Natural killer cell (primary cell): ENCODE data around the gene VAV3. TPM values are rescaled to one million over a fixed set of nuclear protein-coding genes. Genes with fewer than 3 reads are reported as not detected.

Source experiments
- ATAC-seq, 3 donors: fragments of 150-1000 bp in 2 of 3; fragments of 200-7000 bp in 1 of 3; cut with Tn5 transposase; 1 replicate in 1 of 3; 2 replicates in 2 of 3; pipeline ENCODE4 v1.10.0; 2021; ENCODE audit warnings: mild to moderate bottlenecking in 2 of 3, moderate library complexity in 2 of 3
- DNase-seq, 2 donors: peaks; one replicate each; pipeline versions ENCODE4 v3.0.0 to v3.0.0-alpha.2; 2013 to 2021; ENCODE audit warnings: mixed read lengths in 1 of 2
- H3K27ac ChIP-seq: one replicate; pipeline ENCODE4 v1.5.1; 2013; ENCODE audit warnings: mild to moderate bottlenecking, low read length
- H3K27me3 ChIP-seq: one replicate; pipeline ENCODE4 v1.6.1; 2013; ENCODE audit warnings: low read length; ENCODE audit not compliant: control insufficient read depth, insufficient read depth
- H3K36me3 ChIP-seq: one replicate; pipeline ENCODE4 v1.6.1; 2013; ENCODE audit warnings: low read length; ENCODE audit not compliant: control insufficient read depth, insufficient read depth
- H3K4me1 ChIP-seq: one replicate; pipeline ENCODE4 v1.6.1; 2013; ENCODE audit warnings: low read length; ENCODE audit not compliant: control insufficient read depth, insufficient read depth
- H3K4me3 ChIP-seq: one replicate; pipeline ENCODE4 v1.5.1; 2013; ENCODE audit warnings: low read length
- H3K9me3 ChIP-seq: one replicate; pipeline ENCODE4 v1.6.1; 2013; ENCODE audit warnings: low read length; ENCODE audit not compliant: control insufficient read depth, insufficient read depth
- H3K27ac Mint-ChIP-seq, 2 donors: one replicate each; pipeline ENCODE4 v1.8.0; 2022; ENCODE audit warnings: mild to moderate bottlenecking in 2 of 2, mixed read lengths in 2 of 2, moderate library complexity in 1 of 2
- H3K27me3 Mint-ChIP-seq, 2 donors: one replicate each; pipeline ENCODE4 v1.8.0; 2022; ENCODE audit warnings: low read depth in 2 of 2, mixed read lengths in 2 of 2
- H3K36me3 Mint-ChIP-seq: one replicate; pipeline ENCODE4 v1.8.0; 2022; ENCODE audit warnings: mixed read lengths
- H3K4me1 Mint-ChIP-seq, 2 donors: one replicate each; pipeline ENCODE4 v1.8.0; 2022; ENCODE audit warnings: mixed read lengths in 2 of 2
- H3K4me3 Mint-ChIP-seq: one replicate; pipeline ENCODE4 v1.8.0; 2022; ENCODE audit warnings: mild to moderate bottlenecking, moderate library complexity, mixed read lengths
- H3K9me3 Mint-ChIP-seq, 2 donors: one replicate each; pipeline ENCODE4 v1.8.0; 2022; ENCODE audit warnings: mixed read lengths in 2 of 2
- CTCF ChIP-seq: fragments of 200-600 bp; IDR thresholded peaks from one replicate; pipeline ENCODE4 v1.8.0; 2022; ENCODE audit warnings: antibody characterized with exemption
- WGBS: methylation state at CpG from one replicate; pipeline ENCODE4 v1.1.7; 2013; ENCODE audit warnings: missing lambda C conversion rate; ENCODE audit not compliant: insufficient coverage; 5-methylcytosine and 5-hydroxymethylcytosine counted together
- intact Hi-C: fragments of 100-400 bp; cut with micrococcal nuclease; formaldehyde crosslinking; loops from one replicate; pipeline ENCODE4 v1.14.2; 2022
- total RNA-seq, 4 donors: library from RNA; stranded (reverse); fragments of 120-200 nt in 1 of 4; gene quantifications; one replicate each; pipeline versions ENCODE4 v1.2.3 to v1.2.4, GENCODE V29; 2013 to 2022

VAV3 gene
- total RNA-seq, 3 donors from 2014 or later (not counting 1 experiment from before 2014, with no cell fraction given): 95.8 to 101 (median 96.6) TPM

GRCh38 chr1:107766533-107766932 is 198.4 kb downstream of the VAV3 start:
- Histone ChIP-seq H3K4me3 (no peak overlapping the region), H3K4me1 (no peaks in the 10 kb centered on the region), H3K27me3 (no peaks in the 10 kb centered on the region), H3K36me3 (peaks cover 82% of the 10 kb centered on the region), H3K27ac (no peak overlapping the region), H3K9me3 (no peaks in the 10 kb centered on the region)
- Mint-ChIP-seq H3K36me3 (peaks cover 38% of the 10 kb centered on the region), H3K27ac (peak overlapping the region in 1 of 2 donors; percentile 35), H3K4me1 (peaks cover 10 to 17% of the 10 kb centered on the region in 2 donors), H3K4me3 (no peak overlapping the region), H3K9me3 (no peaks in the 10 kb centered on the region), H3K27me3 (no peaks in the 10 kb centered on the region)
- WGBS: 100% methylated on average over 1 of the region's 1 CpG
- intact Hi-C loops: no loop called here
- TF ChIP-seq CTCF: no peak
- no peak for ATAC-seq
- DNase-seq: no peak

GRCh38 chr1:107762751-107763390 is 202.1 kb downstream of the VAV3 start:
- no peak for ATAC-seq
- H3K9me3 Mint-ChIP-seq: no peaks in the 10 kb centered on the region
- no peaks in the 10 kb centered on the region for H3K4me1 ChIP-seq
- 83% methylated on average over 4 of the region's 6 CpGs for WGBS
- intact Hi-C loops: no loop called here
- H3K27ac Mint-ChIP-seq: peak overlapping the region in 1 of 2 donors; percentile 49
- H3K27ac ChIP-seq: no peak overlapping the region
- peaks cover 79% of the 10 kb centered on the region for H3K36me3 ChIP-seq
- no peaks in the 10 kb centered on the region for H3K9me3 ChIP-seq
- H3K4me1 Mint-ChIP-seq: peaks cover 4 to 5% of the 10 kb centered on the region in 2 donors
- peaks cover 48% of the 10 kb centered on the region for H3K36me3 Mint-ChIP-seq
- H3K27me3 ChIP-seq: no peaks in the 10 kb centered on the region
- H3K4me3 ChIP-seq: no peak overlapping the region
- no peaks in the 10 kb centered on the region for H3K27me3 Mint-ChIP-seq
- DNase-seq: no peak
- TF ChIP-seq CTCF: no peak
- H3K4me3 Mint-ChIP-seq: no peak overlapping the region

DNA sequence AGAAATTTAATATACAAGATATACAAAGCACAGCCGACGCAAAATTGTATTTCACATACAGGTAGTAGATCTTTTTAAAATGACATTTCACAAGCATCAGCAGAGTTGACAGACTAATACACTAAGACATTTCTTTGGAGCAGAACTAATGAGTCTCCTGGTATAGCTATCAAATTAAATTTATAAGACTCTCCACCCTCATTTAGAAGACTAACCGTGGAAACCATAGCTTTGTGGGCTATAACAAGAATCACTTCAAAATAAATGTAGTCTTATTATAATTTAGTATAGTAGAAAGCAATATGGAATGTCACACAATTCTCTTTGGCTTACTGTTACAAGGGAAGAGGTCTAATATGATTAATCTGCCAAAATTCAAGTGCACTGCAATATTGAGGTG is 204.9 kb downstream of the VAV3 start:
- no peaks in the 10 kb centered on the region for H3K9me3 ChIP-seq
- Mint-ChIP-seq H3K27ac (no peak overlapping the region), H3K9me3 (no peaks in the 10 kb centered on the region), H3K27me3 (no peaks in the 10 kb centered on the region), H3K4me3 (no peak overlapping the region), H3K36me3 (peaks cover 49% of the 10 kb centered on the region), H3K4me1 (peaks cover 4 to 6% of the 10 kb centered on the region in 2 donors)
- no peaks in the 10 kb centered on the region for H3K4me1 ChIP-seq
- peaks cover 77% of the 10 kb centered on the region for H3K36me3 ChIP-seq
- no peak overlapping the region for H3K27ac ChIP-seq
- no peak for DNase-seq
- ATAC-seq: no peak
- H3K27me3 ChIP-seq: no peaks in the 10 kb centered on the region
- intact Hi-C loops: no loop called here
- WGBS: 93% methylated on average over 2 of the region's 3 CpGs
- no peak overlapping the region for H3K4me3 ChIP-seq
- no peak for TF ChIP-seq CTCF
